ENCODE results near the gene WDHD1. TPM values are rescaled to one million over a fixed set of nuclear protein-coding genes. Genes with fewer than 3 reads are reported as not detected.

The WDHD1 gene
- total RNA-seq, 2 experiments from 2014 or later: 1.8 to 2.2 TPM

DNA sequence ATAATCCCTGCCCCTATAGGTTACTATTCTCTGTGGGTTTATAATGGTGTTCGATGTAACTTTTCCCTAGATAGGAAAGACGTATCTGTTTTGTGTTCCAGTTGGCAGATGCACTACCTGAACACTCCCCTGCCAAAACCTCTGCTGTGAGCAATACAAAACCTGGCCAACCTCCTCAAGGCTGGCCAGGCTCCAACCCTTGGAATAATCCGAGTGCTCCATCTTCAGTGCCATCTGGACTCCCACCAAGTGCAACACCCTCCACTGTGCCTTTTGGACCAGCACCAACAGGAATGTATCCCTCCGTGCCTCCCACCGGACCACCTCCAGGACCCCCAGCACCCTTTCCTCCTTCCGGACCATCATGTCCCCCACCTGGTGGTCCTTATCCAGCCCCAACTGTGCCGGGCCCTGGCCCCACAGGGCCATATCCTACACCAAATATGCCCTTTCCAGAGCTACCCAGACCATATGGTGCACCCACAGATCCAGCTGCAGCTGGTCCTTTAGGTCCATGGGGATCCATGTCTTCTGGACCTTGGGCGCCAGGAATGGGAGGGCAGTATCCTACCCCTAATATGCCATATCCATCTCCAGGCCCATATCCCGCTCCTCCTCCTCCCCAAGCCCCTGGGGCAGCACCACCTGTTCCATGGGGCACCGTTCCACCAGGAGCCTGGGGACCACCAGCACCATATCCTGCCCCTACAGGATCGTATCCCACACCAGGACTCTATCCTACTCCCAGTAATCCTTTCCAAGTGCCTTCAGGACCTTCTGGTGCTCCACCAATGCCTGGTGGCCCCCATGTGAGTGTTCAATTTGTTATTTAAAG, 35.8 kb upstream of the WDHD1 start:
- POLR2A ChIA-PET: no interaction called here
- H3K36me3 ChIP-seq (ENCODE audit: insufficient read depth, low read length): peaks cover 71% of the 10 kb centered on the region
- no peaks in the 10 kb centered on the region for H3K27me3 Mint-ChIP-seq
- H3K36me3 Mint-ChIP-seq (ENCODE audit: low read depth): peaks cover 91% of the 10 kb centered on the region
- TF ChIP-seq, protein P1, sequence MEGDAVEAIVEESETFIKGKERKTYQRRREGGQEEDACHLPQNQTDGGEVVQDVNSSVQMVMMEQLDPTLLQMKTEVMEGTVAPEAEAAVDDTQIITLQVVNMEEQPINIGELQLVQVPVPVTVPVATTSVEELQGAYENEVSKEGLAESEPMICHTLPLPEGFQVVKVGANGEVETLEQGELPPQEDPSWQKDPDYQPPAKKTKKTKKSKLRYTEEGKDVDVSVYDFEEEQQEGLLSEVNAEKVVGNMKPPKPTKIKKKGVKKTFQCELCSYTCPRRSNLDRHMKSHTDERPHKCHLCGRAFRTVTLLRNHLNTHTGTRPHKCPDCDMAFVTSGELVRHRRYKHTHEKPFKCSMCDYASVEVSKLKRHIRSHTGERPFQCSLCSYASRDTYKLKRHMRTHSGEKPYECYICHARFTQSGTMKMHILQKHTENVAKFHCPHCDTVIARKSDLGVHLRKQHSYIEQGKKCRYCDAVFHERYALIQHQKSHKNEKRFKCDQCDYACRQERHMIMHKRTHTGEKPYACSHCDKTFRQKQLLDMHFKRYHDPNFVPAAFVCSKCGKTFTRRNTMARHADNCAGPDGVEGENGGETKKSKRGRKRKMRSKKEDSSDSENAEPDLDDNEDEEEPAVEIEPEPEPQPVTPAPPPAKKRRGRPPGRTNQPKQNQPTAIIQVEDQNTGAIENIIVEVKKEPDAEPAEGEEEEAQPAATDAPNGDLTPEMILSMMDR (IDR thresholded peaks at IDR 0.05): no peak
- no peaks in the 10 kb centered on the region for H3K9me3 ChIP-seq (ENCODE audit: control insufficient read depth in 1 of 2, insufficient read depth in 1 of 2, low read length in 2 of 2)
- peaks cover 11% of the 10 kb centered on the region for H3K4me1 ChIP-seq (ENCODE audit: insufficient read depth, low read length)
- no peak overlapping the region for H3K27ac Mint-ChIP-seq
- no peak overlapping the region for H3K4me3 ChIP-seq (ENCODE audit: low read length)
- ATAC-seq (ENCODE audit: poor library complexity): peak; percentile 15
- no peak overlapping the region for H3K27ac ChIP-seq (ENCODE audit: low read depth in 1 of 2, low read length in 2 of 2)
- peaks cover 40% of the 10 kb centered on the region for H3K4me1 Mint-ChIP-seq (ENCODE audit: low read depth)
- DNase-seq: no peak
- H3K27me3 ChIP-seq (ENCODE audit: control insufficient read depth in 1 of 2, insufficient read depth in 2 of 2, low read length in 2 of 2): no peaks in the 10 kb centered on the region
- CTCF ChIA-PET: interaction anchor here (1.1 kb wide), 1 partner anchor 11 kb away, joined by 3 read pairs; the partner anchor contains the start of gene MAPK1IP1L
- no peaks in the 10 kb centered on the region for H3K9me3 Mint-ChIP-seq
- intact Hi-C loops (cut with DNase I, micrococcal nuclease): no loop called here
- no peak overlapping the region for H3K4me3 Mint-ChIP-seq

DNA sequence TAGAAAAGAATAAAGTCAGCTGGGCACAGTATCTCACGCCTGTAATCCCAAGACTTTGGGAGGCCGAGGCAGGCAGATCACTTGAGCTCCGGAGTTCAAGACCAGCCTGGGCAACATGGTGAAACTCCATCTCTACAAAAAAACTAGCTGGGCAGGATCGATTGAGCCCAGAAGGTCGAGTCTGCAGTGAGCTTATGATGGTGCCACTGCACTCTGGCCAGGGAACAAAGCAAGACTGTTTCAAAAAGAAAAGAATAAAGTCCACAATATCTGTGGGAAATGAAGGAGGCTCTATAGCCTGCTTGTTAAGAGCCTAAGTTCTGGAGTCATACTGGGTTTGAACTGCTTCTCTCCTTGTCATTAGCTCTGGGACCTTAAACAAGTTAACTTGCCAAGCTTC, 32.4 kb upstream of the WDHD1 start:
- Histone ChIP-seq H3K9me3 (ENCODE audit: control insufficient read depth in 1 of 2, insufficient read depth in 1 of 2, low read length in 2 of 2) (no peaks in the 10 kb centered on the region), H3K4me1 (ENCODE audit: insufficient read depth, low read length) (peaks cover 17% of the 10 kb centered on the region), H3K27me3 (ENCODE audit: control insufficient read depth in 1 of 2, insufficient read depth in 2 of 2, low read length in 2 of 2) (no peaks in the 10 kb centered on the region), H3K36me3 (ENCODE audit: insufficient read depth, low read length) (peaks cover 59% of the 10 kb centered on the region), H3K4me3 (ENCODE audit: low read length) (no peak overlapping the region), H3K27ac (ENCODE audit: low read depth in 1 of 2, low read length in 2 of 2) (no peak overlapping the region)
- no peak for DNase-seq
- no peaks in the 10 kb centered on the region for H3K9me3 Mint-ChIP-seq
- ChIA-PET POLR2A (interaction anchor here (0.7 to 2.0 kb wide), 2 partner anchors 12 to 13 kb away, joined by 3 to 7 read pairs; no protein-coding TSS in a partner anchor), CTCF (interaction anchor here (2.5 kb wide), 1 partner anchor 8 kb away, joined by 11 read pairs; the partner anchor contains the start of gene MAPK1IP1L)
- peaks cover 62% of the 10 kb centered on the region for H3K4me1 Mint-ChIP-seq (ENCODE audit: low read depth)
- H3K27me3 Mint-ChIP-seq: no peaks in the 10 kb centered on the region
- no peak for ATAC-seq (ENCODE audit: poor library complexity)
- no peak overlapping the region for H3K4me3 Mint-ChIP-seq
- intact Hi-C loops (cut with DNase I, micrococcal nuclease): loop anchor here in 1 of 2 experiments (10.0 kb wide), 3 partner anchors 155 to 545 kb away; partner anchors contain the start of gene GCH1
- H3K27ac Mint-ChIP-seq: peak overlapping the region; percentile 26
- TF ChIP-seq, protein P1 (IDR thresholded peaks at IDR 0.05): no peak
- peaks cover 85% of the 10 kb centered on the region for H3K36me3 Mint-ChIP-seq (ENCODE audit: low read depth)

DNA sequence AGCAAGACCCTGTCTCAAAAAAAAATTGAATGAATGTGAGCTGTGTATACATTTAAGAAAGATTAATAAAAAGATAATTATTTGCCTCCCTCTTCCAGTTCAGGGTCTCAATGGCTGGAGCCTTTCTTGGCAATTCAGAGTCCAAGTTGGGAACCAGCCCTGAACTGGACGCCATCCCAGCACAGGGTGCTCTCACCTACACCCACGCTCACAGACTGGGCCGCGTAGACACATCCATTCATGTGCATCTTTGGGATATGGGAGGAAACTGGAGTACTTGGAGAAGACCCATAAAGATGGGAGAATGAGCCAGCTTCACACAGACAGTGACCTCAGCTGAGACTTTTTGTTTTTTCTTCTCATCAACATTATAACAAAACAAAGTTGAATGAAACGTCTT, 31.0 kb upstream of the WDHD1 start:
- Histone ChIP-seq H3K4me3 (ENCODE audit: low read length) (no peak overlapping the region), H3K4me1 (ENCODE audit: insufficient read depth, low read length) (peaks cover 21% of the 10 kb centered on the region), H3K27me3 (ENCODE audit: control insufficient read depth in 1 of 2, insufficient read depth in 2 of 2, low read length in 2 of 2) (no peaks in the 10 kb centered on the region), H3K9me3 (ENCODE audit: control insufficient read depth in 1 of 2, insufficient read depth in 1 of 2, low read length in 2 of 2) (no peaks in the 10 kb centered on the region), H3K36me3 (ENCODE audit: insufficient read depth, low read length) (peaks cover 47% of the 10 kb centered on the region), H3K27ac (ENCODE audit: low read depth in 1 of 2, low read length in 2 of 2) (no peak overlapping the region)
- ATAC-seq (ENCODE audit: poor library complexity) (no peak), DNase-seq (no peak)
- TF ChIP-seq, protein P1 (IDR thresholded peaks at IDR 0.05): no peak
- H3K27me3 Mint-ChIP-seq: no peaks in the 10 kb centered on the region
- intact Hi-C loops (cut with DNase I, micrococcal nuclease): loop anchor here in 1 of 2 experiments (10.0 kb wide), 3 partner anchors 153 to 543 kb away; partner anchors contain the start of gene GCH1
- no peaks in the 10 kb centered on the region for H3K9me3 Mint-ChIP-seq
- no peak overlapping the region for H3K4me3 Mint-ChIP-seq
- H3K27ac Mint-ChIP-seq: no peak overlapping the region
- H3K36me3 Mint-ChIP-seq (ENCODE audit: low read depth): peaks cover 83% of the 10 kb centered on the region
- CTCF ChIA-PET: interaction anchor here (0.7 kb wide), 1 partner anchor 247 kb away, joined by 5 read pairs; no protein-coding TSS in a partner anchor
- H3K4me1 Mint-ChIP-seq (ENCODE audit: low read depth): peaks cover 71% of the 10 kb centered on the region
- POLR2A ChIA-PET: interaction anchor here (0.6 to 1.1 kb wide), 2 partner anchors 13 to 31 kb away, joined by 3 to 4 read pairs; partner anchors contain the start of genes SOCS4 and WDHD1

Measured in CD4-positive, alpha-beta T cell (primary cell).